K562 (cell line): ENCODE results near the gene PPP1R12B. TPM values are rescaled to one million over a fixed set of nuclear protein-coding genes. Genes with fewer than 3 reads are reported as not detected.

Experiments used
- EGR1 ChIP-seq: fragments of 450-650 bp; conservative IDR thresholded peaks from 2 replicates; pipeline ENCODE4 v1.6.1; 2017; ENCODE audit warnings: mild to moderate bottlenecking
- EP300 ChIP-seq: IDR thresholded peaks from 2 replicates; pipeline ENCODE4 v1.6.1; 2012; ENCODE audit warnings: low read length, improper control_type of control experiment
- MAZ ChIP-seq, 2 experiments: fragments of 450-650 bp in 1 of 2; sonication (generic) in 1 of 2; formaldehyde crosslinking; IDR thresholded peaks in 1 of 2; conservative IDR thresholded peaks in 1 of 2; 2 replicates each; pipeline versions ENCODE4 v1.4.0 to v1.5.0; 2020; ENCODE audit warnings: mild to moderate bottlenecking in 1 of 2, missing genetic modification reagents in 1 of 2
- PHB2 ChIP-seq: fragments of 450-650 bp; IDR thresholded peaks from 2 replicates; pipeline ENCODE4 v1.6.1; 2017; ENCODE audit warnings: low read depth
- RB1 ChIP-seq: fragments of 450-650 bp; IDR thresholded peaks from 2 replicates; pipeline ENCODE4 v1.6.1; 2017; ENCODE audit warnings: low read depth, mild to moderate bottlenecking
- SMARCA5 ChIP-seq: fragments of 450-650 bp; IDR thresholded peaks from 2 replicates; pipeline ENCODE4 v1.6.1; 2016
- SMARCC2 ChIP-seq: fragments of 450-650 bp; IDR thresholded peaks from 2 replicates; pipeline ENCODE4 v1.6.1; 2017; ENCODE audit warnings: antibody characterized with exemption, moderate library complexity, mild to moderate bottlenecking, low read depth
- SMC3 ChIP-seq: conservative IDR thresholded peaks from 2 replicates; pipeline ENCODE4 v1.6.1; 2011; ENCODE audit warnings: low read depth, low read length, improper control_type of control experiment; ENCODE audit not compliant: insufficient read depth
- STAG1 ChIP-seq: sonication (generic); formaldehyde crosslinking; IDR thresholded peaks from 2 replicates; pipeline ENCODE4 v1.5.0; 2020; ENCODE audit warnings: missing genetic modification reagents, borderline replicate concordance
- YY1 ChIP-seq, 3 experiments: IDR thresholded peaks; 2 replicates each; pipeline ENCODE4 v1.6.1; 2011; ENCODE audit warnings: low read length in 2 of 3, mild to moderate bottlenecking in 2 of 3, moderate library complexity in 2 of 3, borderline replicate concordance in 1 of 3, control low read depth in 1 of 3, low read depth in 1 of 3; ENCODE audit not compliant: insufficient read depth in 3 of 3, insufficient replicate concordance in 2 of 3, control insufficient read depth in 1 of 3, insufficient read length in 1 of 3; ENCODE audit errors: extremely low read depth in 1 of 3
- ZNF511 ChIP-seq: sonication (generic); formaldehyde crosslinking; IDR thresholded peaks from 2 replicates; pipeline ENCODE4 v1.8.0; 2022; ENCODE audit warnings: mild to moderate bottlenecking, missing genetic modification reagents
- ZNF583 ChIP-seq: fragments of 250-450 bp; sonication (Bioruptor Pico); IDR thresholded peaks from 2 replicates; pipeline ENCODE4 v1.4.0; 2020
- polyA plus RNA-seq, 8 experiments: library from polyadenylated mRNA; depleted of rRNA in 4 of 8; stranded (reverse) in 5 of 8; unstranded in 3 of 8; fragments of >200 nt; fragmentation: Nextera tagmentation in 2 of 8; fragmentation: Illumina TruSeq in 1 of 8; extraction: Ambion mirVana in 2 of 8; extraction: Trizol in 1 of 8; gene quantifications; 2 replicates each; pipeline versions ENCODE4 v1.2.1 to v1.2.3, GENCODE V29; 2011 to 2014; ENCODE audit warnings: inconsistent platforms in 1 of 8, missing spikeins in 1 of 8
- total RNA-seq, 7 experiments: library from RNA; depleted of rRNA in 6 of 7; stranded (reverse); fragments of >200 nt in 6 of 7; fragmentation: Illumina TruSeq in 2 of 7; extraction: Trizol in 2 of 7; gene quantifications; 2 replicates each; pipeline versions ENCODE4 v1.2.1 to v1.2.3, GENCODE V29; 2011 to 2021; ENCODE audit warnings: low replicate concordance in 1 of 7
- TF ChIP-seq, protein P1 (sequence below): sonication (generic); formaldehyde crosslinking; IDR thresholded peaks from 2 replicates; pipeline ENCODE4 v1.8.0; 2022; ENCODE audit warnings: missing genetic modification reagents, mild to moderate bottlenecking, moderate library complexity, borderline replicate concordance
- TF ChIP-seq, protein P2 (sequence below): fragments of 450-650 bp; formaldehyde crosslinking; IDR thresholded peaks from 2 replicates; pipeline ENCODE4 v1.4.0; 2022; ENCODE audit warnings: missing genetic modification characterization
- TF ChIP-seq, protein P3 (sequence below): fragments of 450-650 bp; IDR thresholded peaks from 2 replicates; pipeline ENCODE4 v1.6.1; 2017; ENCODE audit warnings: antibody characterized with exemption

The PPP1R12B gene
- total and polyA plus RNA-seq, 9 of the 15 experiments (the other 6 are each of a cell fraction or from before 2014, with no cell fraction given): 0.73 to 16.9 (median 13.6) TPM

DNA sequence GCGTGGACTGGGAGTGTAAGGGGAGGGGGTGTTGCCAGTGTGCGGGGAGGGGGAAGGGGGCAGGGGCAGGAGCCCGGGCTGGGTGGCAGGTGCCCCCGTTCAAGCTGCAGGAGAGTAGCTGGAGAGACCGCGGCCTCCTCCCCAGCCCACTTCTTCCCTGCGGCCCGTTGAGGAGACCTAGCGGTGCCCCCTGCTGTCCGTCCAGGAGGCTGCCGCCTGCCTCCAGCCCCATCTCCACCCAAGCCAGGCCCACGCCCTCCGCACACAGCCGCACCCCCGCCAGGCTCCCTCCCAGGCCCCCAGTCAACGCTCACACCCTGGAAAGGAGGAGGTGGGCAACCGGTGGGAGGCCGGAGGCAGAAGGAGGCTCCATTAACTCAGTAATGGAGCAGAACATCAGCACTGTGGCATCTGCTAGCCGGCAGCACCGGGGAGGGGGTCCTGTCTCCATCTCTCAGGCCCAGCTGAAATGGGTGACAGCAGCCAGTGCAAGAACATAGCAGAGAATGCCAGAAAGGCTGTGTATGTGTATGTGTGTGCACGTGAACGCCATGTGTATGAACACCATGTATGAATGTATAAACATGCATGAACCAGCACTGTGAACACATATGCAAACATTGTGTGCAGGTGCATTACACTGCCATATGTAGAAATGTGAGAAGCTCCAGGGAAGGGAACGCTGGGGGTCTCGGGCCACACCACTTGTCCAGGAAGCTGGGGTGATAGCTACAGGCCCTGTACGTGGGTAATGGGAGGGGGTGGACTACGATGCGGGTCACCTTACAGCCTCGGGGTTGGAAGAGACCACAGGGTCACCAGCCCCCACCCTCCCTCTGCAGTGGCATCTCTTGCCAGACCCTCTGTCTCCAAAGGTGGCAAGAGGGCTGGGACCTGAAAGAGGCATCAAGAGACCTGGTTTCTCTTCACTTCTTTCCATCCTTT lies 277.2 kb downstream of the PPP1R12B start (continued):
- TF ChIP-seq, protein P1, sequence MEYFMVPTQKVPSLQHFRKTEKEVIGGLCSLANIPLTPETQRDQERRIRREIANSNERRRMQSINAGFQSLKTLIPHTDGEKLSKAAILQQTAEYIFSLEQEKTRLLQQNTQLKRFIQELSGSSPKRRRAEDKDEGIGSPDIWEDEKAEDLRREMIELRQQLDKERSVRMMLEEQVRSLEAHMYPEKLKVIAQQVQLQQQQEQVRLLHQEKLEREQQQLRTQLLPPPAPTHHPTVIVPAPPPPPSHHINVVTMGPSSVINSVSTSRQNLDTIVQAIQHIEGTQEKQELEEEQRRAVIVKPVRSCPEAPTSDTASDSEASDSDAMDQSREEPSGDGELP (CRISPR knock-in tag): peak; percentile 29; the same call in 1 of the 2 replicates
- TF ChIP-seq, protein P2, sequence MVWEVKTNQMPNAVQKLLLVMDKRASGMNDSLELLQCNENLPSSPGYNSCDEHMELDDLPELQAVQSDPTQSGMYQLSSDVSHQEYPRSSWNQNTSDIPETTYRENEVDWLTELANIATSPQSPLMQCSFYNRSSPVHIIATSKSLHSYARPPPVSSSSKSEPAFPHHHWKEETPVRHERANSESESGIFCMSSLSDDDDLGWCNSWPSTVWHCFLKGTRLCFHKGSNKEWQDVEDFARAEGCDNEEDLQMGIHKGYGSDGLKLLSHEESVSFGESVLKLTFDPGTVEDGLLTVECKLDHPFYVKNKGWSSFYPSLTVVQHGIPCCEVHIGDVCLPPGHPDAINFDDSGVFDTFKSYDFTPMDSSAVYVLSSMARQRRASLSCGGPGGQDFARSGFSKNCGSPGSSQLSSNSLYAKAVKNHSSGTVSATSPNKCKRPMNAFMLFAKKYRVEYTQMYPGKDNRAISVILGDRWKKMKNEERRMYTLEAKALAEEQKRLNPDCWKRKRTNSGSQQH (CRISPR knock-in tag): no peak
- TF ChIP-seq ZNF511: peak; percentile 26; the same call in 1 of the 2 replicates
- peak; percentile 87 for TF ChIP-seq SMC3
- peak; percentile 85 for TF ChIP-seq STAG1 (CRISPR knock-in tag)
- TF ChIP-seq EGR1: peak; percentile 50
- TF ChIP-seq SMARCA5: no peak
- TF ChIP-seq, protein P3, sequence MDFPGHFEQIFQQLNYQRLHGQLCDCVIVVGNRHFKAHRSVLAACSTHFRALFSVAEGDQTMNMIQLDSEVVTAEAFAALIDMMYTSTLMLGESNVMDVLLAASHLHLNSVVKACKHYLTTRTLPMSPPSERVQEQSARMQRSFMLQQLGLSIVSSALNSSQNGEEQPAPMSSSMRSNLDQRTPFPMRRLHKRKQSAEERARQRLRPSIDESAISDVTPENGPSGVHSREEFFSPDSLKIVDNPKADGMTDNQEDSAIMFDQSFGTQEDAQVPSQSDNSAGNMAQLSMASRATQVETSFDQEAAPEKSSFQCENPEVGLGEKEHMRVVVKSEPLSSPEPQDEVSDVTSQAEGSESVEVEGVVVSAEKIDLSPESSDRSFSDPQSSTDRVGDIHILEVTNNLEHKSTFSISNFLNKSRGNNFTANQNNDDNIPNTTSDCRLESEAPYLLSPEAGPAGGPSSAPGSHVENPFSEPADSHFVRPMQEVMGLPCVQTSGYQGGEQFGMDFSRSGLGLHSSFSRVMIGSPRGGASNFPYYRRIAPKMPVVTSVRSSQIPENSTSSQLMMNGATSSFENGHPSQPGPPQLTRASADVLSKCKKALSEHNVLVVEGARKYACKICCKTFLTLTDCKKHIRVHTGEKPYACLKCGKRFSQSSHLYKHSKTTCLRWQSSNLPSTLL: no peak
- TF ChIP-seq RB1: peak; percentile 80; the same call in 1 of the 2 replicates
- TF ChIP-seq MAZ (CRISPR knock-in tag; conservative IDR thresholded peaks at IDR 0.05 in 1 of 2, IDR thresholded peaks at IDR 0.05 in 1 of 2): peak; percentile 23 to 81; a peak in 3 of 4 replicates
- TF ChIP-seq ZNF583 (CRISPR knock-in tag): no peak
- peak in 2 of 3 experiments; percentile 23 to 56 for TF ChIP-seq YY1 (IDR thresholded peaks at IDR 0.05; ENCODE audit: borderline replicate concordance in 1 of 3, control insufficient read depth in 1 of 3, extremely low read depth in 1 of 3, insufficient read depth in 3 of 3, insufficient read length in 1 of 3, insufficient replicate concordance in 2 of 3, low read depth in 1 of 3, low read length in 2 of 3)
- no peak for TF ChIP-seq SMARCC2
- no peak for TF ChIP-seq EP300
- TF ChIP-seq PHB2: no peak
